Epidermal melanocyte (primary cell): ENCODE data around the gene ARHGEF11.

Experiments used
- DNase-seq: peaks from one replicate; pipeline ENCODE4 v3.0.0; 2011; ENCODE audit warnings: low spot score; ENCODE audit not compliant: insufficient read length

Gene ARHGEF11

GRCh38 chr1:156898161-156898566 lies 147.4 kb downstream of the ARHGEF11 start:
- DNase-seq = no peak

GRCh38 chr1:156897078-156897825 lies 148.3 kb downstream of the ARHGEF11 start:
- DNase-seq = no peak

GRCh38 chr1:156896490-156897033 lies 149.0 kb downstream of the ARHGEF11 start:
- peak; percentile 60 for DNase-seq

- no peak for DNase-seq
Observed at GRCh38 chr1:156895927-156896326, 149.6 kb downstream of the ARHGEF11 start.

- DNase-seq = no peak
Observed at GRCh38 chr1:156895455-156895812, 150.1 kb downstream of the ARHGEF11 start.

- no peak for DNase-seq
Observed at GRCh38 chr1:156894711-156895454, 150.7 kb downstream of the ARHGEF11 start.

GRCh38 chr1:156894001-156894400 lies 151.5 kb downstream of the ARHGEF11 start:
- DNase-seq = no peak

GRCh38 chr1:156893048-156893953 lies 152.2 kb downstream of the ARHGEF11 start, which contains the start of gene PEAR1:
Gene PEAR1, plus strand, starts transcription at chr1:156893718. Its CDS starts 10,209 bp downstream, at chr1:156903927.
- DNase-seq = no peak

GRCh38 chr1:156892190-156893047 lies 153.1 kb downstream of the ARHGEF11 start:
- DNase-seq = peak; percentile 81

GRCh38 chr1:156889802-156890580 lies 155.6 kb downstream of the ARHGEF11 start:
- peak; percentile 77 for DNase-seq

- no peak for DNase-seq
Observed at GRCh38 chr1:156887734-156888133, 157.8 kb downstream of the ARHGEF11 start.

- DNase-seq = no peak
Observed at GRCh38 chr1:156887317-156887716, 158.2 kb downstream of the ARHGEF11 start.

GRCh38 chr1:156886583-156887281 lies 158.8 kb downstream of the ARHGEF11 start:
- no peak for DNase-seq

GRCh38 chr1:156885880-156886355 lies 159.6 kb downstream of the ARHGEF11 start:
- DNase-seq = no peak

- DNase-seq = no peak
Observed at GRCh38 chr1:156885314-156885713, 160.2 kb downstream of the ARHGEF11 start.
